ENCODE data around the gene ESYT3.
"Not testable (repeated sequence)": the region's sequence is repeated elsewhere in the genome, so short reads cannot be mapped to it uniquely, and the experiment has no call there.

ESYT3 gene

GRCh38 chr3:138473391-138473790, 39.0 kb downstream of the ESYT3 start:
- ChIA-PET POLR2A (ENCODE audit: low non-redundant PET) (no interaction called here), CTCF (interaction anchor here (0.6 kb wide), 1 partner anchor 265 kb away, joined by 3 read pairs; no protein-coding TSS in a partner anchor)
- no peak for DNase-seq (ENCODE audit: low spot score)
- no peak overlapping the region for H3K27ac ChIP-seq
- no peak for TF ChIP-seq CTCF (conservative IDR thresholded peaks at IDR 0.05; ENCODE audit: low read depth)

DNA sequence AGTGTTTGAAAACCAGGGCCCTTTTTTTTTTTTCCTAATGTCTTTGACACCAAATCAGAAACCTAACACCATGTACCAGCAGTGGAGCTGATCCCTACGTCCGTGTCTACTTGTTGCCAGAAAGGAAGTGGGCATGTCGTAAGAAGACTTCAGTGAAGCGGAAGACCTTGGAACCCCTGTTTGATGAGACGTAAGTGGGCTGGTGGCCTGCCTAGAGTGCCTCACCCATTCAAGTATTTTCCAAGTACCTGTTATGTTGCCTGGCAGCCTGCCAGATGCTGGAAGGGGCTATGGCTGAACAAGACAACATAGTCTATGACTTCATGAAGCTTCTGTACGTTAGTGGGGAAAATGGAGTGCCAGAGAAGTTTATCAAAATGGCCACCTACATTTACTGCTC, 39.7 kb downstream of the ESYT3 start:
- CTCF ChIA-PET, result no interaction called here
- H3K27ac ChIP-seq, result no peak overlapping the region
- DNase-seq (ENCODE audit: low spot score), result no peak
- POLR2A ChIA-PET (ENCODE audit: low non-redundant PET), result no interaction called here
- TF ChIP-seq CTCF (conservative IDR thresholded peaks at IDR 0.05; ENCODE audit: low read depth), result no peak

DNA sequence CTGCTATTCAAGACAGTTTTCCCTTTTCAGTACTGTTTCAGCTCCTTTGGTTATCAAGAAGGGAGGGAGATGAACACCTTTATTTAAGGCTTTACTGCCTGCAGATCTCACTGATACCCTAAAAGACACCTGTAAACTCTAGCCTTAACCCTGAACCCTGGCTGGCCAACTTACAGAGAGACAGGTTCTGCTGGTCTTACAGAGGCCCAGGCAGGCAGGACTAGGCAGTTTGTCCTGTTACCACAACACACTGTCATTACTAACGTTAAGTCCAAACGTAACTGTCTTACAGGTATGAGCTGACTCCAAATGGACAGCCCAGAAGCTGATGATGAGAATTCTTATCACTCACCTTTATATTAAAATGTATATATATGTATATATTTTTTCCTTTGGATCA, 42.1 kb downstream of the ESYT3 start:
- TF ChIP-seq CTCF (conservative IDR thresholded peaks at IDR 0.05; ENCODE audit: low read depth), result no peak
- no peak for DNase-seq (ENCODE audit: low spot score)
- CTCF ChIA-PET, result no interaction called here
- no peak overlapping the region for H3K27ac ChIP-seq
- POLR2A ChIA-PET (ENCODE audit: low non-redundant PET), result no interaction called here

DNA sequence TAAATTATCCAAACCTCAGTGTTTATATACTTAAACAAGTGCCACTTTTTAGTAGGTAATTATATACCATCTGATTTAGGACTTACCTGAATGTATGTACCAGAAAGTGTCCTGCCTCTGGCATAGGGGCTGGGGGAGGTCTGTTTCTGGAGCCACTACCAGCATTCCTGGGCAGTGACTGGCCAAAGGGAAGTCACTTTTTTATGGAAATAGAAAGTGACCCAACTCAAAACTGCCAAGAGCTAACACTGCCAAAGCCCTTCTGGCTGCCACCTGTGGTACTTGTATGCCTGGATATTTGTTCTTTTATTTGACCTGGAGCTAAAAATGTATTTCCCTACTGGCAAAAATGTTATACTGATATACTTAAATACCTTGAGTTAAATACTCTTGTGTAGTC, 42.7 kb downstream of the ESYT3 start:
- H3K27ac ChIP-seq, result no peak overlapping the region
- CTCF ChIA-PET, result no interaction called here
- no peak for DNase-seq (ENCODE audit: low spot score)
- TF ChIP-seq CTCF (conservative IDR thresholded peaks at IDR 0.05; ENCODE audit: low read depth), result no peak
- POLR2A ChIA-PET (ENCODE audit: low non-redundant PET), result no interaction called here

- CTCF ChIA-PET, result interaction anchor here (0.6 to 0.7 kb wide), 2 partner anchors 144 to 348 kb away, joined by 3 read pairs; no protein-coding TSS in a partner anchor
- DNase-seq (ENCODE audit: low spot score), result no peak
- TF ChIP-seq CTCF (conservative IDR thresholded peaks at IDR 0.05; ENCODE audit: low read depth), result no peak
- H3K27ac ChIP-seq, result no peak overlapping the region
- POLR2A ChIA-PET (ENCODE audit: low non-redundant PET), result no interaction called here
These were observed 43.4 kb downstream of the ESYT3 start for GRCh38 chr3:138477801-138478200.

GRCh38 chr3:138479438-138479863, 45.0 kb downstream of the ESYT3 start:
- peak; percentile 23 for DNase-seq (ENCODE audit: low spot score)
- POLR2A ChIA-PET (ENCODE audit: low non-redundant PET), result no interaction called here

GRCh38 chr3:138484672-138485071, 50.3 kb downstream of the ESYT3 start:
- POLR2A ChIA-PET (ENCODE audit: low non-redundant PET), result interaction anchor here (0.6 kb wide), 1 partner anchor 31 kb away, joined by 6 read pairs; no protein-coding TSS in a partner anchor
- H3K27ac ChIP-seq; DNase-seq (ENCODE audit: low spot score); CTCF ChIA-PET: not testable (repeated sequence)

More at GRCh38 chr3:138479438-138479863, 45.0 kb downstream of the ESYT3 start:
- H3K27ac ChIP-seq, result no peak overlapping the region
- TF ChIP-seq CTCF (conservative IDR thresholded peaks at IDR 0.05; ENCODE audit: low read depth), result peak; percentile 56
- CTCF ChIA-PET, result interaction anchor here (0.7 to 0.8 kb wide), 2 partner anchors 12 to 148 kb away, joined by 3 to 4 read pairs; no protein-coding TSS in a partner anchor

GRCh38 chr3:138486580-138486979, 52.2 kb downstream of the ESYT3 start:
- H3K27ac ChIP-seq; POLR2A ChIA-PET (ENCODE audit: low non-redundant PET); DNase-seq (ENCODE audit: low spot score): not testable (repeated sequence)
- CTCF ChIA-PET, result interaction anchor here (0.6 to 1.1 kb wide), 2 partner anchors 36 to 69 kb away, joined by 3 read pairs; no protein-coding TSS in a partner anchor
